ENCODE data around the gene ZNF148.
"Not testable (repeated sequence)": the region's sequence is repeated elsewhere in the genome, so short reads cannot be mapped to it uniquely, and the experiment has no call there.

ZNF148 gene

GRCh38 chr3:125394406-125394805 lies 19.3 kb upstream of the ZNF148 start:
- FAIRE-seq, result no peak
- DNase-seq (ENCODE audit: insufficient read length), result no peak
- TF ChIP-seq POLR2AphosphoS5 (IDR thresholded peaks at IDR 0.05; ENCODE audit: low read depth, low read length) (no peak), TAF1 (IDR thresholded peaks at IDR 0.05; ENCODE audit: borderline replicate concordance, low read depth, low read length) (no peak)

- FAIRE-seq (no peak), DNase-seq (ENCODE audit: insufficient read length) (no peak)
- TF ChIP-seq POLR2AphosphoS5 (IDR thresholded peaks at IDR 0.05; ENCODE audit: low read depth, low read length) (no peak), TAF1 (IDR thresholded peaks at IDR 0.05; ENCODE audit: borderline replicate concordance, low read depth, low read length) (no peak), POLR2A (IDR thresholded peaks at IDR 0.05; ENCODE audit: low read depth, low read length) (no peak)
Observed at GRCh38 chr3:125389282-125389681, 14.2 kb upstream of the ZNF148 start.

- FAIRE-seq; DNase-seq (ENCODE audit: insufficient read length): not testable (repeated sequence)
Observed at GRCh38 chr3:125388369-125388768, 13.2 kb upstream of the ZNF148 start.

GRCh38 chr3:125386811-125387210 lies 11.7 kb upstream of the ZNF148 start:
- FAIRE-seq, result no peak
- TF ChIP-seq POLR2A (IDR thresholded peaks at IDR 0.05; ENCODE audit: low read depth, low read length), result no peak
- TF ChIP-seq TAF1 (IDR thresholded peaks at IDR 0.05; ENCODE audit: borderline replicate concordance, low read depth, low read length), result no peak
- TF ChIP-seq POLR2AphosphoS5 (IDR thresholded peaks at IDR 0.05; ENCODE audit: low read depth, low read length), result no peak
- no peak for DNase-seq (ENCODE audit: insufficient read length)

- no peak for FAIRE-seq
- DNase-seq (ENCODE audit: insufficient read length), result no peak
- TF ChIP-seq TAF1 (IDR thresholded peaks at IDR 0.05; ENCODE audit: borderline replicate concordance, low read depth, low read length) (no peak), POLR2A (IDR thresholded peaks at IDR 0.05; ENCODE audit: low read depth, low read length) (no peak), POLR2AphosphoS5 (IDR thresholded peaks at IDR 0.05; ENCODE audit: low read depth, low read length) (no peak)
Observed at GRCh38 chr3:125383744-125384143, 8.6 kb upstream of the ZNF148 start.

- no peak for FAIRE-seq
- TF ChIP-seq POLR2A (IDR thresholded peaks at IDR 0.05; ENCODE audit: low read depth, low read length) (no peak), TAF1 (IDR thresholded peaks at IDR 0.05; ENCODE audit: borderline replicate concordance, low read depth, low read length) (no peak), POLR2AphosphoS5 (IDR thresholded peaks at IDR 0.05; ENCODE audit: low read depth, low read length) (no peak)
- DNase-seq (ENCODE audit: insufficient read length), result no peak
Observed at GRCh38 chr3:125382298-125382697, 7.2 kb upstream of the ZNF148 start.

GRCh38 chr3:125381743-125382142 lies 6.6 kb upstream of the ZNF148 start:
- no peak for FAIRE-seq
- TF ChIP-seq POLR2A (IDR thresholded peaks at IDR 0.05; ENCODE audit: low read depth, low read length) (no peak), TAF1 (IDR thresholded peaks at IDR 0.05; ENCODE audit: borderline replicate concordance, low read depth, low read length) (no peak), POLR2AphosphoS5 (IDR thresholded peaks at IDR 0.05; ENCODE audit: low read depth, low read length) (no peak)
- DNase-seq (ENCODE audit: insufficient read length), result no peak

- FAIRE-seq, result no peak
- TF ChIP-seq TAF1 (IDR thresholded peaks at IDR 0.05; ENCODE audit: borderline replicate concordance, low read depth, low read length) (no peak), POLR2AphosphoS5 (IDR thresholded peaks at IDR 0.05; ENCODE audit: low read depth, low read length) (no peak), POLR2A (IDR thresholded peaks at IDR 0.05; ENCODE audit: low read depth, low read length) (no peak)
Observed at GRCh38 chr3:125381314-125381713, 6.2 kb upstream of the ZNF148 start.

GRCh38 chr3:125379483-125379882 lies 4.4 kb upstream of the ZNF148 start:
- FAIRE-seq (no peak), DNase-seq (ENCODE audit: insufficient read length) (no peak)
- TF ChIP-seq POLR2AphosphoS5 (IDR thresholded peaks at IDR 0.05; ENCODE audit: low read depth, low read length) (no peak), POLR2A (IDR thresholded peaks at IDR 0.05; ENCODE audit: low read depth, low read length) (no peak), TAF1 (IDR thresholded peaks at IDR 0.05; ENCODE audit: borderline replicate concordance, low read depth, low read length) (no peak)

More at GRCh38 chr3:125381314-125381713, 6.2 kb upstream of the ZNF148 start:
- DNase-seq (ENCODE audit: insufficient read length), result no peak

GRCh38 chr3:125378762-125379161 lies 3.6 kb upstream of the ZNF148 start:
- DNase-seq (ENCODE audit: insufficient read length) (no peak), FAIRE-seq (no peak)
- TF ChIP-seq TAF1 (IDR thresholded peaks at IDR 0.05; ENCODE audit: borderline replicate concordance, low read depth, low read length) (no peak), POLR2A (IDR thresholded peaks at IDR 0.05; ENCODE audit: low read depth, low read length) (no peak), POLR2AphosphoS5 (IDR thresholded peaks at IDR 0.05; ENCODE audit: low read depth, low read length) (no peak)

- peak; percentile 81 for FAIRE-seq
- no peak for DNase-seq (ENCODE audit: insufficient read length)
- TF ChIP-seq TAF1 (IDR thresholded peaks at IDR 0.05; ENCODE audit: borderline replicate concordance, low read depth, low read length) (no peak), POLR2A (IDR thresholded peaks at IDR 0.05; ENCODE audit: low read depth, low read length) (0 out of 2 replicates have a peak, but pooled peaks have one; percentile 16), POLR2AphosphoS5 (IDR thresholded peaks at IDR 0.05; ENCODE audit: low read depth, low read length) (no peak)
Observed at GRCh38 chr3:125375950-125376679, 990 bp upstream of the ZNF148 start.

- DNase-seq (ENCODE audit: insufficient read length), result peak; percentile 56
- no peak for FAIRE-seq
- TF ChIP-seq POLR2A (IDR thresholded peaks at IDR 0.05; ENCODE audit: low read depth, low read length), result no peak
- TF ChIP-seq POLR2AphosphoS5 (IDR thresholded peaks at IDR 0.05; ENCODE audit: low read depth, low read length), result no peak
- TF ChIP-seq TAF1 (IDR thresholded peaks at IDR 0.05; ENCODE audit: borderline replicate concordance, low read depth, low read length), result no peak
Observed at GRCh38 chr3:125374501-125374995, 577 bp downstream of the ZNF148 start.
